Measurements from ENCODE around the gene HDAC8.

GRCh38 chrX:72468607-72469006 lies 104.0 kb downstream of the HDAC8 start:
- TF ChIP-seq, protein P1, sequence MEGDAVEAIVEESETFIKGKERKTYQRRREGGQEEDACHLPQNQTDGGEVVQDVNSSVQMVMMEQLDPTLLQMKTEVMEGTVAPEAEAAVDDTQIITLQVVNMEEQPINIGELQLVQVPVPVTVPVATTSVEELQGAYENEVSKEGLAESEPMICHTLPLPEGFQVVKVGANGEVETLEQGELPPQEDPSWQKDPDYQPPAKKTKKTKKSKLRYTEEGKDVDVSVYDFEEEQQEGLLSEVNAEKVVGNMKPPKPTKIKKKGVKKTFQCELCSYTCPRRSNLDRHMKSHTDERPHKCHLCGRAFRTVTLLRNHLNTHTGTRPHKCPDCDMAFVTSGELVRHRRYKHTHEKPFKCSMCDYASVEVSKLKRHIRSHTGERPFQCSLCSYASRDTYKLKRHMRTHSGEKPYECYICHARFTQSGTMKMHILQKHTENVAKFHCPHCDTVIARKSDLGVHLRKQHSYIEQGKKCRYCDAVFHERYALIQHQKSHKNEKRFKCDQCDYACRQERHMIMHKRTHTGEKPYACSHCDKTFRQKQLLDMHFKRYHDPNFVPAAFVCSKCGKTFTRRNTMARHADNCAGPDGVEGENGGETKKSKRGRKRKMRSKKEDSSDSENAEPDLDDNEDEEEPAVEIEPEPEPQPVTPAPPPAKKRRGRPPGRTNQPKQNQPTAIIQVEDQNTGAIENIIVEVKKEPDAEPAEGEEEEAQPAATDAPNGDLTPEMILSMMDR (IDR thresholded peaks at IDR 0.05 in 4 of 5, conservative IDR thresholded peaks at IDR 0.05 in 1 of 5): no peak
- no peak for TF ChIP-seq POLR2A (IDR thresholded peaks at IDR 0.05)

Measured in gastrocnemius medialis (tissue), 4 donors.